Activated T-helper 9 cell treated with anti-CD3 and anti-CD28 coated beads, Interleukin-2, amount 50 U/mL, for 16 hours (primary cell): ENCODE results near the gene CD99L2.

Source experiments
- DNase-seq: peaks from one replicate; pipeline ENCODE4 v3.0.0-alpha.2; 2020; ENCODE audit warnings: low read depth

CD99L2 gene

DNA sequence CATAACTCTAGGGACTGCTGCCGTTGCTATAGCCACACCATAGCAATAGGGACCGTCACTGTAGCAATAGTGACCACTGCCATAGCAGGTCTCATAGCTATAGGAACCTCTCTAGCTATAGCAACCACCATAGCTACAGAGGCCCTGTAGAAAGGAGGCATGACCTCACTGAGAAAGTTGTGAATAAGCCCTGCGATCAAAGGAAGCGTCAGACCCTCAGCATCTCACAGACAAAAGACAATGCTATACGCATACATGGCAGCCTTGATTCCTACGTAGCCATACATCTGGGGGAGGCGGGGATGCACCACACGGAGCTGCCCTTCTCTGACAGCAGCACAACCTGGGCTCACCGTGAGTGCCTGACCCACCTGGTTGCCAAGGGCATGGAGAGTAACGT is 116.8 kb downstream of the CD99L2 start:
- DNase-seq, result no peak

DNA sequence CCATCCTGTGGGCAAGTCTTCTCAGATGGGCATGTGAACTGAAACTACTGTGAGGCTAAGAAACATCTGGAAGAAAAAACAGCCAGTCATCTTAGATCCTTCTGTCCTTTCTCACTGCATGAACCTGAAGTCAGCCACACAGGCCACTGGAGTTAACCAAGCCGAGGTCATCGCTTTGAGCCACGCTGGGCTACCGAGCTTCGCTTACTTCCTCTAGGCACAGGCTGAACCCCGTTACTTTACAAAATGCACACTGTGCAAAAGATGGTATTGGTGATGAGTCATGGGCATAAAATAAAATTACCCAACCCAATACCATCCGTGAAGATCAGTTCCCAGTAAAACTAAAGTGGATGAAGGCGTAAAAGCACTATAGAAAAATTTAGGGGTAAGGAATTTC is 119.1 kb downstream of the CD99L2 start:
- DNase-seq, result no peak

DNA sequence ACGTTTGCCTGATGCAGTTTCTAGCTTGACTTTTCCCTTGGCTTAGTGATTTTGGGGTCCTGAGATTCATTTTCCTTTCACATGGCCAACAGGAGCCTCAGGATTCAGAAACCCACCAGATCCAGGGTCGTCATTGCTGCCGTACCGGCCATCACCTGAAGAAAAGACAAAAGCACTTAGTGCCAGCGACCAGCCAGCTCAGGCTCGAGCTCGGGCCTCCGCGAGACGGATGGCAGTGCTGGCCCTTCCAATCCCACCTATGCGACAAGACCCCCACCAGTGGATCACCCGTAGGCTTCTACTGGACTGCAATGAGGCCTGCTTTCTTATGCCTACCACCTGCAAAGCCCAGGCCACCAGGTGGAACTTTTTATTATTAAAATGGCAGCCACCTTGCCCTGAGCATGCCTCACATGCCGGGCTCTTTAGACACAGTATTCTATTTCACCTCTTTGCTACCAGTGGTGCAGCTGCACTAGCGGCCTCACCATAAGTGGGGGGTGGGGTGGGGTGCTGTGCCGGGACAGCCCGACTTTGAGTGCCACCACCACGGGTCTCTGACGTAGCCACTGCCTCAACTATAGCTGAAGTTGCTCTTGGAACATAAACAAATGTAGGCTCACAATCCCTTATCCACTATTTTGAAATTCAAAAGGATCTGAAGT is 121.0 kb downstream of the CD99L2 start:
- DNase-seq, result no peak

DNA sequence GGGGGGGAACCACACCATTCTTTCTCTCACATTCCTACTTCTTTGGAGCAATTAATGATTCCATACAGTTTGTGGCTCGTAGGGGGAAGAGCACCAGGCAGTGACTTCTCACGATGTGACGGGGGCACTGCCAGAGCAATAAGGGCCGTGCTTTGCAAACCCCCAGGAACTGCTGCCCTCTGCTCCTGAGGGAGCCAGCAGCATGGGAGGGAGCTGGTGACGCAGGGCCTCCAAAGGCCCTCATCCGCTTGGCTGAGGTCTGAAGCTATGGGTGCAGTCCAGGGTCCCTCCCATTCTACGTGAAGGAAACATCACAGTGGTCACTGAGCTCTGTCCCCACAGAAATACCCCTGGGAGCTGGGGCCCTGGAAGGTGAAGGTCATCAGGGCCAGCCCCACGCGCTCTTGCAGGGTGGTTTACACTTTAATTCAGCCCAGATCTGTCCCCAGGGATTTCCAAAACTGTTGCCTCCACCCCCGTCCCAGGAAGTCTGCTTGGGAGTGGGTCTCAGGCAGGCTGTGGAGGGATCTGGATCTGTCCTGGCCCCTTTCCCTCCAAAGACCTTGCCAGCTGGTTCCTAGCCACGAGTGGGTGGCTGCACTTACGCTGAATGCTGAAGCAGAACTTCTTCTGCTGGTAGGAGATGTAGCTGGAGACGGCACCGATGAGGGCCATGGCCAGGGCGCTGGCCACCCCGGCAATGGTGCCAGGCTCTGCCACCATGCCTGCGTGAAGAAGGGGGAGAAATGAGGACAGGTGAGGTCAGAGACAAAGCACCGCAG is 122.7 kb downstream of the CD99L2 start:
- DNase-seq, result no peak

DNA sequence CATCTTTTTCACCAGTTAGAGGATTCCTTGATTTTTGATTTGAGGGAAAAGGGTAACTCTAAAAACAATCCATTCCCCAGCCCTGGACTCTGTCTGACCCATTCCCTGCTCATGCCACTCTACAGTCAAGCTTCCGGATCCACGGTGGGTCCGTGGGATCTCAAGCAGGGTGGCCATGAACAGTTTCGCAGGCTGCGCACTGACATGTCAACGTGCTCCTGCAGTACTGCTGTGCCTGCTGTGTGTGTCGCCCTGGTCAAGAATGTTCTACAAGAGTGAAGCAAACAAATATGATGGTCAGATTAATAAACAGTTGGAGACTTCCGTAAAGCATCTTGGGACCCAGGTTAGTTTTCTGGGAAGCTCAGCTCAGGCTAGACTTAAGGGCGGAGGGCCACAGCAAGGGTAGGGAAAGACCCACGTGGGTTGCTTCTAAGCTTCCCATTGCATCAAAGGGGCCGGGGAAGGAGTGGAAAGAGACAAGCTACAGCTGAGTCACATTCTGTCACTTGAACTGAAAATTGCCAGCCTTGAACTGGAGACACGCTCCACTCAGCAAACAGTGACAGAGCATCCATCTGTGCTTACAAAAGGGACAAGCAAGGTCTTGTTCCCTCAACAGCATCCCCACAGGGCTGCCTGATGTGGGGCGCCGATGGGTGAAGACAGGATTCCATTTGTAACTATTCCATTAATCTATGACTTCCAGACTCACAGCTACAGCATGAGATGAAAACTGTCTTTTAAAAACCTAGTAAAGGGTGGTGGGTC is 123.5 kb downstream of the CD99L2 start:
- DNase-seq, result no peak

DNA sequence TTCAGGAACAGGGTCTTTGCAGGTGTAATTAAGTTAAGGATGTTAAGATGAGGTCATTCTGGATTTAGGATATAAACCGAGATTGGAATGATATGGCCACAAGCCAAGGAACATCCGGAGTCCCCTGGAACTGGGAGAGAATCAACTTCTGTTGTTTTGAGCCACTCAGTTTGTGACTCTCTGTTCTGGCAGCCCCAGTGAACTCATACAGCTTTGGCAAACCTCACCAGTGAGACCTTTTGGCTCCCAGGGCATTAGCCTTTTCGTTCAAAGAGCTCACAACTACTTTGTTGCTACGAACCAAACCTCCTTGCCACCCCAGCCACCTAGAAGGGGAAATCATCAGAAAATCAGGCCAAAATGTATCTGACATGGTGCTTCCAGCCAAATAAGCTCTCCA is 124.8 kb downstream of the CD99L2 start:
- no peak for DNase-seq

DNA sequence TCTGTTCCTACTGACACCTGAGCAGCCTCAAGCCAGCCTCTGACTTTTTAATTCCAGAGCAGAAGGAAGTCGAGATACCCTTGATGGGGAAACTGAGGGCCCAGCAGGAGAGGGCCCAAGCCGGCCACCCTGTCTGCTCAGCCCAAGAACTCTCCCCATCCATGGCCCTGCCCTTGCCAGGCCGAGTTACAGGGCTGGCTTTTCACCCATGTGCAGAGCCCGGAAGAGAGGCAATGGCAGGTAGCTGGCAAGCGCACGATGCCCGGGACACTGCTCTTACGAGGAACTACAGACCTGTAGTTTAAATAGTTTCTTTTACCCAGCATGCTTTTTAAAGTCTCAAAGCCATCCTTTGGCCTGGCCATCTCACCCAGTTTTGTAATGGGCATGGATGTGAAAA is 125.4 kb downstream of the CD99L2 start:
- no peak for DNase-seq

DNA sequence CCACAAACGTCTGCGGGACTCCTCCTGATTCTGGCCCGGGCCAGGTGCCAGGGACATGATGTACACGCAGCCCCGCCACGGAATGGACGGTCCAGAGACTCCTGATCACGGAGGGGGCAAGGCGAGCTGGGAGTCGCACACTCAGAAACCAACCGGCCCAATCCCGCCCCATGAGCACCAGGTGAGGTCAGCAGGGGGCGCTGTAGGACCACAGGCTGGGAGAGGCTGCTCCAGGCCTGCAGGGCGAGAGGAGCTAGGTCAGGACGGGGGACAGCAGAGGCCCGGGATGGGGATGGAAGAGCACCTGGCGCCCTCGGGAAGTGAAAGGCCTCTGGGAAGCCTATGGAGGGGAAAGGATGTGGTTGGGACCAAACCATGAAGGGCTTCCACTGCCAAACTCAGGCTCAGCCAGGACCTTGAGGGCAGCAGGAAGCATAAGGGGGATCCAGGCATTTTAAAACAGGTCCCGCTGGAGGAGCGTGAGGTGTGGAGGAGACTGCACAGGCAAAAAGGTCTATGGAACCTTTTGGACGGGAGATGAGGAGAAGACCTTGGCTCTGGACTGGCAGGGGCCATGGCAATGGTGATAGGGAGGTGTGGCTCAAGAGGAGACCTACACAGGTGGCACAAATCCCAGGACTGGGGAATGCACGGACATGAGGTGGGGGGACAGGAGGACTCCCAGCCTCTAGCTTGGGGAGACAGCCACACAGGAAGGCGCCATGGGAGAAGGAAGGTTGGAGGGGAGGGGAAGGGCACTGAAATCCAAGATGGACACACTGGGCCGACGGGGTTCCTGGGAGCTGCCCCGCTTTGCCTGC is 126.1 kb downstream of the CD99L2 start:
- DNase-seq, result peak; percentile 63

DNA sequence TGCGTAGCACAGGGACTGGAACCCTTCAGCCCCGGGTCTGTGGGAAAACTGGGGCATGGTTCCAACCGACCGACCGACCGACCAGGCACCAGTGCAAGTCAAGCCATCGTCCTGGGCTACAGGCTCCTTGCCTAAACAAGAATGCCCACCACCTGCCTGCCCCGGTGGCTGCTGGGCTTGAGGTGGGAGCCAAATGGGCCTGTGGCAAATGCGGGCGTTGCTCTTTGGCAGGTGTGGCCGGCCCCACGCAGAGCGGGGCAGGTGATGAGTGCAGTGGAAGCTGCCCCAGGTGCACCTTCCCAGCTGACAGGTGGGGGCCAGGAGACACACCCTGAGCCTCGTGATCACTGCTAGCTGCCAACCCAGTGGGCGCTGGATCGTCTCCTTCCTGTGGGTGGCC is 127.4 kb downstream of the CD99L2 start:
- no peak for DNase-seq

DNA sequence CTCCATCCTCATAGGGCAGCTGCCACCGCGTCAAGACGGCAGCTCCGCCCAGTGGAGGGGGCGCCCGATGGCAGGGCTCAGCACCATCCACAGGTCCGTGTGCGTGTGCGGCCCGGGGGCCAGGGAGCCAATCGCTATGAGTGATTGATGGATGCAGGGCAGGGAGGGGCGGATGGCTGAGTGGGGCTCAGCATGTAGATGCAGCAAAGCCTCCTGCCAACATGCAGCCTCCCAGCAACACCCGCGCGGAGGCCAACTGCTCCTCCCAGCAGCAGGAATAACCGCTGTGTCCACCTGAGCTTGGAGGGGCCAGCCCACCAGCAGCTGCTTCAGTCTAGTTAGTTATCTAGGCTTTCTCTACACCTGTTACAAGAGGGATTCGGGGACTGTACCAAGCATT is 127.8 kb downstream of the CD99L2 start:
- no peak for DNase-seq

DNA sequence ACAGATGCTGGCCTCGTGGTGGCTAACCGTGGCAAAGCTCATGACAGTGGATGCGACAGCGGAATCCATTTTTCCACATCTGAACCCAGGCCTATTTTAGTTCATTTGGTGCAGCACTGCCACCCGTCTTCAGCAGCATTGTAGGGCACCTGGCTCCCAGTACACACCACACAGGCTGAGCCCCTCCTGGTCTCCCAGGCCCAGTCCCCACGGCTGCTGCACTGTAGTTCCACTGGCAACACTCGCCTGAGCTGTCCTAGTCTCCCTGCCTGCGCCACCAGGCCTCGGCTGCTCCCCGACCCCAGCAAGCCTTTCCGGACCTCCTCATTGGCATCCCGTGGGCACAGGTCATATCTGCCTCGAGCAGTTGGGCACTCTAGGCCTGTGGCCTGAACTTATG is 129.1 kb downstream of the CD99L2 start:
- DNase-seq, result no peak

DNA sequence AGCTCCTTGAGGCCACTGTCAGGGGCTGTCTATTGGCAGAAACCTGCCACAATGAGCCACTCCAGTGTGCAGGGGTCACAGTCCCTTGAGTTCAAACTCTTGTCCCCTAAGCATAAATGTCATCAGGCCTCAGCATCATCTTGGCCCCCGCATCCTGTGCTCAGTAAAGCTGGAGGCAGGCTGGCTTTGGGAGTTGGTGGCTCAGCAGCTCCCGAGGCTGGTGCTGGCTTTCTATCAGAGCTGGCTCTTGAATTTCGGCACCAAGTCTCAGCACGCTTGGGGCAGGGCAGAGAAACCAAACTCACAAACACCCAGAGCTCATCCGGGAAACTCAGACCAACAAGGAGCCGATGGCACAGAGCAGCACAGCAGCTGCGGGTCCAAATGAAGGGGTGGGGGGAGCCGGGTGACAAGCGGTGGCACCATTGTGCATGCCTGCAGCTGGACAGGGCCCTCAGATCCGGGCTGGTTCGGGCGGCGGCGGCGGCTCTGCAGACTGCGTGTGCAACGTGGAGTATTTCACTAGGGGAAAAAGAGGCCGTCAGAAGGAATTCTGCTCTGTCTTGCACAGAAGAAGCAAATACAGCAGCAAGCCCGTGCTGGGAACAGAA is 129.8 kb downstream of the CD99L2 start:
- no peak for DNase-seq

DNA sequence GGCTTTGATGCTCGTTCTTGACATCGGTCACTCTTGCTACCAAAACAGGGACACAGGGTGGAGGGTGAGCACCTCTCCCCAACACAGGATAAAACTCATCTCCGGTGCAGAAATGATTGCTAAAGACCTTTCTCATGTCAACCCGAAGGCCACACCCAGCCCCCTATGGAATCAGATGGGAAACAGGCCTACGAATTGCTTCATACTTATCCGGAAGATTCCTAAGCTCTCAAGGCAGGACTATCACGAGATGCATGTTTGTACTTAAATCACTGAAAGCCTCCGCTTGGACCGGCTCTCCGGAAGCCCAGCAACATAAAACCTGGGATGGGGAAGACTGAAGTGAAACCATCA is 130.4 kb downstream of the CD99L2 start:
- DNase-seq, result no peak

DNA sequence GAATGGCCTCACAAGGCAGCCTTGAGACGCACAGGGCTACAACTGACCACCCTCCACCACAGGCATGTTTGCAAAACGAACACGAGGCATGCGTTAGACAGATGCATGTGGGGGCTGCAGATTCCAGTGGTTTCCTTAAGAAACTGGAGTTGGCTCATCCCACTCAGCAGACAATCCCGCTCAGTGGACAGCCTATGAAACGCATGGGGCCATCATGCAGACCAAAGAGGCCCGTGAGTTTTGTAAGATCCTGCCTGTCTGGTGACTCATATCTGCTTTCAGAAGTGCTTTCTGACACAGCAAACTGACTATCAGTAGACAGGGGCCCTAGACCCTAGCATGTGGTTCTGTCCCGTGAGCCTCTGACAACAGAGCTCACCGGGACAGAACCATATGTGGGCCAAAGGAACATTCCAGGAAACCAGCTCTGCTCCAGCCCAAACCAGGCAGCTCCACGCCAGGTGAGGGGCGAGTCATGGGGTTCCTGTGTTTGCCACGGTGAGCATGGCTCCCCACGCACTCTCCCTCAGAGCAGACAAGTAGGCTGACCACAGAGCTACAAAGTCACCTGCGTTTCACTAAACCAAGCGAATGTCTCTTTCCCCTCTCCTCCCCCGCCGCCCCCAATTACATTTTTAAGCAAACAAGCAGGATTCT is 130.9 kb downstream of the CD99L2 start:
- no peak for DNase-seq

DNA sequence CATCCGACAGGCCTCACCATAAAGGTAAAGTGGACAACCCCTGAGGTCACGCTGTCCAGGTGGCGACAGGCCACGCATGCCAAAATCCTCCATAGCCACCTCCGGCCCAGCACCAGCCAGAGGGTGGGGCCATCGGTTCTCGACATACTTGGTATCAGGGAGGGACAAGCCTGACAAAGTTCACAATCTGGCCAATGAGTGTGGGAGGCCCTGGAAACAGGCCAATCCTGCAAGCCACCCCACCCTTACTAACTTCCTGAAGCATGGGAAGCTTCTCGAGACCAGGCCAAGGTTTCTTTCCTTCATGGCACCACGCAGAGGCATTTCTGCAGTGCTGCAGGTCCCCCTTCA is 131.4 kb downstream of the CD99L2 start:
- DNase-seq, result no peak

DNA sequence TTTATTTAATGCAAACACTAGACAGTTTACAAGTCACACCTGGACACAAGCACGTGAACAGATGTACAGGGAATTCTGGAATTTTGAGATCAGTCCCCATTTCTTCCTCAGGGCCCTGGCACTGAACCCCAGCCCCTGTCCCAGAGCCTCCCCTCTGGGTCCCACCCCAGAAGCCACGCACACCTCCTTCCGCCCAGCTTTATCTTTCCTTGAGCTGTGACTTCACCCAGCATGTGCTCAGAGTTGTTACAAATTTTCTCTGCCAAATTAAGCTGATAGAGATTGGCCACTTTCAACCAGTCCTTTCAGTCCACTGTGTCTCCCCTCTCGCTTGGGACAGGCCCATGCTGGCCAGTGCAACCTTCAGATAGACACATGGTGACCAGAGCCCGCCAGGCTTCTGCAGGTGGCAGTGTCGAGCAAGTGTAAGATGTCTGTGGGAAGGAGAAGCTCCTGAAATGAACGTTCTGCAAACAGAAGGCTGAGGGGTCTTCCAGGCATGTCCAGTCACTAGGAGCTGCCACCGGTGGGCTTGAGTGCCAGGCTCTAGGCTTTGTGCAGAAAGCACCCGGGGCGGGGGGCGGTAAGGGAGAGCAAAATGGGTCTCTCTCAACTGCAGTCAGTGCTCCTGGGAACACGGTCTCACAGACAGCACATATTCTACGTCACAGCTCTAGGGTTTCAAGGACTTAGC is 132.0 kb downstream of the CD99L2 start:
- no peak for DNase-seq

DNA sequence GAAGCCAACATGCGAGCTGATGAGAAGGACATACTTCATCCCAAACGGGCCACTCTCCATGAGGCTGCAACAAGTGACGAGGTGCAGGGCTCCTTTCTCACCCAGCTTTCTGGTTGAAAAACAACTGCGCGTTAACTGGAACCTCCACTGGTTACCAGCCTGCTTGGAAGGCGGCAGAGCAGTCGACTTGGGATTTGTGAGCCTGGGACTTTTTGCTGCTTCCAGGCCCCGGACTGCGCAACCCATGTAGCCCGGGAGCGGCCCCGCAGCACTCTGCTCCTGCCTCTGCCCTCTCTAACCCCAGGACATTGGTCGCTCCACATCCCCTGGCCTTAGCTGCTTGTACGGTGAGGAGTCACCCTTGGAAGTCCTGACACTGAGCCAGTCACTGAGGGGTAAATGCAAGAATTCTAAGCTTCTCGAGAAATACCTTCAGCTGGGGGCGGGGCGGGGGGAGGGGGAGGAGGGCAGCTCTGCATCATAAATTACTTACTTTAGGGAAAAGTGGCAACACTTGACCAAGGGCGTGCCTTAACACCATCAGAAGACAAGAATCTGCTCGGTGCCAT is 132.6 kb downstream of the CD99L2 start:
- no peak for DNase-seq

DNA sequence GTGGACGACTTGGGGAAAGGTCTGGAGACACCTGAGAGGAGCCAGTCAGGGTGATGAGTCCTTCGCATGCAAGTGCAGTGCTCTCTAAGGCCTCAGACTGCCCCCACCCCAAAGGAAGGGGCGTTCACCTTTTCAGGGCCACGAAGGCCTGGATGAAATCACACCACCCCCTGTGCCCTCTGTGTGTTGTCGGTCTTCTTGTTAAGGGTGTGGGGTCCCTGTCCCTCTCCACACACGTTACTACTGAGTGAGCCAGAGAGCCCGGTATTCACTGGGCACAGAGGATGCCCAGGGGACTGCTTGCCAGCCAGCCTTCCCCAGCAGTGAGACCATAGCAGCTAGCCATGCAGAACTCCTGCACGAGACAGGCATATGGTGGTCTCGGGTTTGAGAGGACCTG is 133.2 kb downstream of the CD99L2 start:
- no peak for DNase-seq

DNA sequence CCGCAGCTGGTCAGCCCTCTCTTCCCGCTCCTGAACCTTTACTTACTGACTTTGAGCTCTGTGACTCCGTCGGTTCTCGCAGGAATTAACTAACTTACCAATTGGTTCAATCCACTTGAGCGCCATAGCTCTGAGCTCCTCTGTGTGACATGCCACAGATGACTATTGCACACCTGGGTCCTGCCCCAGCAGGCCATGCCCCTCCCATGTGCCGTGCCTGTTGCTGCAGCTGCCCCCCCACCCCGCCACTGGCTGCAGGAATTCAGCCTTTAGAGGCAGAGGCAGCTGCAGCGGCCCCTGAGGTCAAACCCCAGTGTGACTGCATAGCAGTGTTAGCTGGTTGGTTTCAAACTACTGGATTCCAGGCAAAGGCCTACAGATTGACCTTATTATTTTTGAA is 134.7 kb downstream of the CD99L2 start:
- DNase-seq, result no peak

DNA sequence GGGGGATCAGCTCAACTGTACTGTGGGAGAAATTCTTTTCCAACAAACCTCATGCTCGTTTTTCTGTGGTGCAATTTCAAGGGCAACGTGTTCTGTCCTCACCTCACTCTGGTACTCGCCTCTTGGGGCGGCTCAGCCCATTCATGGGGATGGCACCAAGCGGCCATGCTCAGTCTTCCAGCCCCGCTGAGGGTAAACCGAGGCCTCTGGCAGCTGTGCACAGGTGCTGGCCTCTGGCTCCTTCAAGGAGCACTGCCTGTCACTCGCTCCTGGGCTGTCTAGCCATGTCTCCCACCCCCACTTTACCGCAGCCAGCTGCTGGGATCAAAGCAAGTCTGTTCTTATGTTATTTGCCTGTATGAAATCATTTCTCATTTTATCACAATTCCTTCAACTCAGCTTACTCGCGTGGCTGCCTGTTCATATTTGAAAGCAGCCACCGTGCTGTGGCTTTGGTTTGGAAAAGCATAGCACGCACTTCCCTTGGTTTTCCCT is 135.1 kb downstream of the CD99L2 start:
- no peak for DNase-seq
